Thyroid gland (tissue), 4 donors: ENCODE results near the gene MACROH2A1.

Experiments used
- CTCF ChIP-seq, 6 experiments: fragments of 200-600 bp in 3 of 6; fragments of 450-650 bp in 3 of 6; sonication (generic) in 3 of 6; IDR thresholded peaks; one replicate each; pipeline ENCODE4 v1.5.1; 2016 to 2019; ENCODE audit warnings: antibody characterized with exemption in 6 of 6, mild to moderate bottlenecking in 2 of 6, inconsistent platforms in 1 of 6, moderate library complexity in 1 of 6
- POLR2A ChIP-seq, 2 donors: fragments of 450-650 bp; IDR thresholded peaks; one replicate each; pipeline ENCODE4 v1.6.1; 2017; ENCODE audit warnings: antibody characterized with exemption in 2 of 2, mild to moderate bottlenecking in 2 of 2, moderate library complexity in 1 of 2

GRCh38 chr5:135295852-135296251 is 103.2 kb downstream of the MACROH2A1 start:
- TF ChIP-seq CTCF (IDR thresholded peaks at IDR 0.05): no peak
- no peak for TF ChIP-seq POLR2A (IDR thresholded peaks at IDR 0.05)
